NB4 (cell line): Measurements from ENCODE around the gene FOLR2.

ENCODE experiments used
- DNase-seq: peaks from one replicate; pipeline ENCODE4 v3.0.0; 2010; ENCODE audit warnings: low read depth
- H3K4me3 ChIP-seq: one replicate; pipeline ENCODE4 v1.5.1; 2011; ENCODE audit warnings: mild to moderate bottlenecking, low read depth, low read length, moderate library complexity
- CTCF ChIP-seq: IDR thresholded peaks from one replicate; pipeline ENCODE4 v1.5.1; 2012; ENCODE audit warnings: low read depth, low read length
- MAX ChIP-seq: IDR thresholded peaks from 2 replicates; pipeline ENCODE4 v1.6.1; 2011; ENCODE audit warnings: low read depth, low read length
- MYC ChIP-seq: IDR thresholded peaks from 2 replicates; pipeline ENCODE4 v1.6.1; 2011; ENCODE audit warnings: low read depth, low read length
- POLR2A ChIP-seq: IDR thresholded peaks from 2 replicates; pipeline ENCODE4 v1.6.1; 2011; ENCODE audit warnings: mild to moderate bottlenecking; ENCODE audit not compliant: insufficient read length; ENCODE audit errors: extremely low read depth

FOLR2 gene

GRCh38 chr11:72247584-72247983, 31.0 kb downstream of the FOLR2 start:
- no peak for TF ChIP-seq MAX
- TF ChIP-seq POLR2A, result no peak
- no peak for TF ChIP-seq CTCF
- TF ChIP-seq MYC, result no peak
- H3K4me3 ChIP-seq, result no peak overlapping the region
- DNase-seq, result no peak

GRCh38 chr11:72249961-72250360, 33.4 kb downstream of the FOLR2 start:
- no peak overlapping the region for H3K4me3 ChIP-seq
- no peak for DNase-seq
- TF ChIP-seq MAX (no peak), MYC (no peak), POLR2A (no peak), CTCF (no peak)

- DNase-seq, result no peak
- H3K4me3 ChIP-seq, result no peak overlapping the region
- TF ChIP-seq MYC (no peak), CTCF (no peak), POLR2A (no peak), MAX (no peak)
These were observed 34.3 kb downstream of the FOLR2 start for GRCh38 chr11:72250661-72251464.

- H3K4me3 ChIP-seq, result no peak overlapping the region
- DNase-seq, result no peak
- TF ChIP-seq CTCF, result no peak
- no peak for TF ChIP-seq MAX
- no peak for TF ChIP-seq MYC
- TF ChIP-seq POLR2A, result no peak
These were observed 35.0 kb downstream of the FOLR2 start for GRCh38 chr11:72251614-72252013.

GRCh38 chr11:72253392-72253791, 36.8 kb downstream of the FOLR2 start:
- H3K4me3 ChIP-seq, result no peak overlapping the region
- TF ChIP-seq CTCF (no peak), MYC (no peak), MAX (no peak), POLR2A (no peak)
- DNase-seq, result no peak
